HG03103 (cell line): Measurements from ENCODE around the gene CDH7.

Experiments
- ATAC-seq: cut with Tn5 transposase; IDR thresholded peaks from one replicate; pipeline ENCODE4 v1.9.1; 2021; ENCODE audit warnings: low read depth; ENCODE audit not compliant: unreplicated experiment

Gene CDH7

DNA sequence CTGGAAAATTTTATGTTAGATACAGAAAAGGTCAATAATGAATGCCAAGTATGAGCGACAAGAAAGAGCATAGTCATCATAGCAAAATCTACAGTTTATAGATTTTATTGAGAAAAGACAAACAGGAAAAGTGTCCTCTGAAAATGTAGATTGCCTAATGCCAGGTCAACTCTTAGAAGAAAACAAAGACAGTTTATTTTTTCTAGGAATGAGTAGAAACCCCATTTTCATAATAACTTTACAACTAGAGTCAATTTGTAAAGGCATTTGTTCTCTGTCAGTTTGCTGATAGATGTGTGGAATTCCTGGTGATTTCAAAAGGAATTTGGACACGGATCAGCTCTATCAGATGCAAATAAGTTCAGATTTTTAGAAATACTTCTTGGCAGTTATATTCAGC is 16.6 kb downstream of the CDH7 start:
- ATAC-seq = no peak

DNA sequence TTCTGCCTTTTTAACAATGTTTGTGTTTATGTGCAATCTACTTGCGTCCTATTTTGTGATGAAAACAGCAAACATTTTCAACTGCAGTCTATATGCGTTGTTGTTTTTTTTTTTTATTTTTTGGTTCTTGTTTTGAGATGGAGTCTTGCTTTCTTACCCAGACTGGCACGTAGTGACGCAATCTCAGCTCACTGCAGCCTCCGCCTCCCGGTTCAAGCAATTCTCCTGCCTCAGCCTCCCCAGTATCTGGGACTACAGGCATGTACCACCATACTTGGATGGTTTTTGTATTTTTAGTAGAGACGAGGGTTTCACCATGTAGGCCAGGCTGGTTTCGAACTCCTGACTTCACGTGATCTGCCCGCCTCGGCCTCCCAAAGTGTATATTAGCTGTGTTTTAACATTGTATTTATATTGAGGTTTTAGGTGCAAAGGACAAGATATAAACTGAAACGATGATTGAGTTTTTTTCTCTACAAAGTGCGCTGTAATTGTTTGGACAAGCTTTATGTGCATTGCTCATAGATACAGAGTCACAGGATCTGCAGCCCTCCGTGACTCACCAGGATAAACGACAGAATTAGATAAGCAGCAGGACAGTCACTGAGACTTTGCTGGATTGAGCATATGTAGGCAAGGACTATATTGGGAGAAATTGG is 17.4 kb downstream of the CDH7 start:
- ATAC-seq = no peak

DNA sequence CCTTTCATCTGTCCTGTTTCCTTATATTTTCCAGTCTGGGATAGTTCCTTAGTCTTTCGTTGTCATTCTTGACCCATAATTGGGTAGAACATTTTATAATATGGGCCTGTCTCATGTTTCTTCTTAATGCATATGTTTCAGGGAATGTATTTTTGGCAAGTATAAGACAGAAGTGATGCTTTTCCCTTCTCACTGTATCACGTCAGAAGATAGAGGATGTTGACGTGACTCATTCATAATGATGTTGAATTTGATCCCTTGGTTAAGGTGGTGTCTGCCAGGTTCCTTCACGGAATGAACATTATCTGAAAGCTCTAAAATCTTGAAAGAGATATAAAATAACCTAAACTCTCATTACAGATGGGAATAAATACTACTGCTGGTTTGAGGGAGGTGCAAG is 18.8 kb downstream of the CDH7 start:
- no peak for ATAC-seq

DNA sequence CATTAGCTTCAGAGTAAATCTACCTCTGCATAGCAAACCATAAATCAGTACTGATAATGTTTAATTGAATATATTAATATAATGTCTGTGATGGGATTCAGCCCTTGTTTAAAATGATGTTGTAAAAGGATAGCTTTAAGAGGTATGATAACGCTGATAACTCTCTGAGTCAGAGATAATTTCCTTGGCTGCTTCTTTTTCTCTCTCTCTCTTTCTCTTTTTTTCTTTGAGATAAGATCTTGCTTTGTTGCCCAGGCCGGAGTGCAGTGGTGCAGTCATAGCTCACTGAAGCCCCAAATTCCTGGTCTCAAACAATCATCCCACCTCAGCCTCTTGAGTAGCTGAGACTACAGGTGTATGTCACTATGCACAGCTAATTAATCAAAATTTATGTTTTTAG is 35.7 kb downstream of the CDH7 start:
- ATAC-seq = no peak

DNA sequence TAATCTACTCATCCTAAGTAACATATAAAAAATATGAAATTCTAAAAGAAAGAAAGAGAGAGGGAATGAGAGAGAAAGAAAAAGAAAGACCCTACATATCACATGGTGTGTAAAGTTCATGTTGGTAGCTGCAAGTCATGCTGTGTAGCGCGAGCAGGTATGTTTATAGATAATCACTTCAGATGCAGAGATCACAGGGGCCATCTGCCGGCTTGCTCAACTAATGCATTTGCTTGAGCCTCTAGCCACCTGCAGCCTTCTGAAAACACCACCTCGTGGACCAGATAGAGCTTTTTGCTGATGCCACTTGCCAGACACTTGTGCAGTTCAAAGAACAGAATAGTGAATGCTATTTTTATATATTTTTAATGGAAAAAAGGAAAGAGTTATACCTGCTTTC is 37.6 kb downstream of the CDH7 start:
- ATAC-seq = no peak

DNA sequence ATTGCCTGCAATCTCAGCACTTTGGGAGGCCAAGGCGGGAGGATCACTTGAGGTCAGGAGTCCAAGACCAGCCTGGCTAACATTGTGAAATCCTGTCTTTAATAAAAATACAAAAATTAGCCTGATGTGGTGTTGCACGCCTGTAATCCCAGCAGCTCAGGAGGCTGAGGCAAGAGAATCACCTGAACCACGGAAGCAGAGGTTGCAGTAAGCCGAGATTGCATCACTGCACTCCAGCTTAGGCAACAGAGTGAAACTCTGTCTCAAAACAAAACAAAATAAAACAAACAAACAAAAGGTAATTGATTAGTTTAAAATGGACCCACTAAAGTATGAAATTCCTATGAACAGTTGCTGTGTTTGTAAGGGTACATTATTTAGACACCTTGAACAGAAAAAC is 39.8 kb downstream of the CDH7 start:
- no peak for ATAC-seq

DNA sequence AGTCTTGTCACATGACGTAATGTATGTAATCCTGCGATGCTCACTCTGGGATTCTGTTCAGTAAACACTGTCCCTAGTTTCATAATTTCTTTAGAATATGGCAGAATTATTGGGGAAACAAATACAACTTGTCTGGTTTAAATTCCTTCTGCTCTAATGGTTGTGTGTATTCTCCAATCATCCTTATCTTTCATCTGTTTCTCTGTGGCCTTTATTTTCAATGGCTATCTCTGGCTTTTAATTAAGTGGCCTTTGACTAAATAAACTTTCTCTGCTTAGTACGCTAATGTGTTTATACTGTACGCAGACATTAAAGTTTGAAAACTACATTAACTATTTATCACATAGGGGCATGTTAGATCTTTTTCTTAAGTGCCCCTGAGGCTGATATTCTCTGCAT is 40.9 kb downstream of the CDH7 start:
- no peak for ATAC-seq

DNA sequence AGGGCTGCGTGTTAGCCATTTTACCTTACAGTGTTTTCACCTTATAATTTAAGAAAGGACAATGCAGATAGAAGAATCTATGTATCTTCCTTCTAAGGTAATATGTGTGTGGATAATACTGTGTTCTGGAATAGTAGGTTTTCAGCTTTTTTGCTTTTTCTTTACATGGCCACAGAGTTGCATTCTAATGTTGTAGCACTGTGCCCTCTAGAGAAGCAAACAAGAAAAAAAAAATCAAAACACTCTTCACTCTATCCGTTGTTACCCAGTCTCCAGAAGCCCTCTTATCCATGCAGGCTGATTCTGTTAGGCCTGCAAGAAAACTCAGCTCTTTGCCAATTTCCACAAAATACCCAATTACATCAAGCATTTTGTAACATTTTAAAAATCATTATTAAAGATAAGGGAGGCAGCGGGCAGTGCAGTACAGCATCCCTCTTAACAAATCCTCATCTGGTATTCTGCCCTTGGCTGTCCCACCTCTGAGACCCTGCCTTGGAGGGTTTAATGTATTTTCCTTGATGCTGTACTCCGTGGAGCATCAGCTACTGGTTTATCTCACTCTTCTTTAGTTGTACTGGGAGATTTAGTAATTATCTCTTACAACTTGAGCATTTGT is 41.8 kb downstream of the CDH7 start:
- ATAC-seq = no peak

DNA sequence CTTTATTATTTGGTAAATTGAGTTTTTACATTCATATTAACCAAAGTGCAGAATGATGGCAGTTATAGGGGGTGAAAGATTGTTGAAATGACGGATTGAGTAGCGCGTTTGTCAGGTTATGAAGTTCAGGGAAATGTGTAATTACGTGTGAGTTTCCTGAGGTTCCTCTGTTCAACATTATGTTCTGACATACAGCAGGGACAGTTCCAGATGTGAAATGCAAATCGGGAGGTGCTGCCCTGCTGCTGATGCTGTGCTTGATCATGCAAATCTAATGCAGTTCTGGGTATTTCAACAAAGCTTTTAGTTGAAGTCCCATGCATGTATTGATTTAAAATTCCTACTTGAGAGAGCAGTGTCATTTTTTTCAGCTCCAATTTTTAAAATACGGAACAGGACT is 57.9 kb downstream of the CDH7 start:
- no peak for ATAC-seq

DNA sequence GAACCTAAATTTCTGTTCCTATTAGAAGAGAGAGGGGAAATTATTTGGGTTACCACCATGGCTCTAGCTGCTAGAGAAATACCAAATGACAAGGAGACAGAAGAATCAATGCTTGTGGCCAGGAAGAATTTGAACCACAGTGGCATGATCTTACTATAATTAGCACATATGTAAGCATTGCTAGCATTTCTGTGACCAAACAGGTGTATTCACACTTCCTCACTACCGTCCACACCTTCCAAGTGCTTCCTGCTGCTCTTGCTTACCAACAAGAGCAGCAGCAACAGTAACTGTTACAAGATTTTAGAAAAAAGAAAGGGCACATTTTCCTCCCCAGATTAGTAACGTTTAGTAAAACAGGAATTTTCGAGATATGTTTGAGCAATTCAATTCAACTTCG is 60.5 kb downstream of the CDH7 start:
- no peak for ATAC-seq

DNA sequence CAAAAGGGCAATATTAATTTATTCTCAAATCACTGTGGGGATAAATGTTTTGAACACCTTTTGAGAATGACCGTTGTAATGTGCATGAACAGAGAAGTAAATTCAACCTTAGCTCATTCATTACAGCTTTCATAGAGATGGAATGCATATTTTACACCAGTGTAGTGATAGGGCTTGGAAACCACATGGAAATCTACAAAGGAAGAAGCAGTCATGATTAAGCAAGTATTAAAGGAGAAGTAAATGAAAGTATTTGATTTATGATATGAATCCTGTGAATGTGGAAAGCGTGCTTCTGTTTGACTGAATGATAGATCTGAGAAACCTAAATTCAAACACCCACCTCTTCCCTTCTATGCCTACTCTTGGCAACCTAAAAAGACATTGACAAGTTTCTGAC is 64.7 kb downstream of the CDH7 start:
- no peak for ATAC-seq

DNA sequence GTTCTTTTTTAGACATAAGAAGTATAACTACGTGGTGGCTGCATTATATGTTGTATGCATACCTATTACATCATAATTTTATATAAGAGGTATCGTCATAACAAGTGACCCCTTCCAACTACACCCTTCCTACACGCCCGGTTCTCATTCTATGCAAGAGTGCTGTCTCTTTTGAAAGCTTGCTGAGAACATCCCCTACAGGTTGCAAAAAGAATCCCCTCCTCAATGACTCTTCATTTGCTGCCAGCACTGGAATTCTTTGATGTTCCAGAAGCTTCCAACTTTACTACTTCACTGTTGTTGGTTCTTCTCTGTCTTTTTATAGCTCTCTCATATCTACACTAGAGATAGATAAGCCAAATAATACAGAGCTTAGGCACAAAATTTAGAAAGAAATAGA is 66.4 kb downstream of the CDH7 start:
- no peak for ATAC-seq

DNA sequence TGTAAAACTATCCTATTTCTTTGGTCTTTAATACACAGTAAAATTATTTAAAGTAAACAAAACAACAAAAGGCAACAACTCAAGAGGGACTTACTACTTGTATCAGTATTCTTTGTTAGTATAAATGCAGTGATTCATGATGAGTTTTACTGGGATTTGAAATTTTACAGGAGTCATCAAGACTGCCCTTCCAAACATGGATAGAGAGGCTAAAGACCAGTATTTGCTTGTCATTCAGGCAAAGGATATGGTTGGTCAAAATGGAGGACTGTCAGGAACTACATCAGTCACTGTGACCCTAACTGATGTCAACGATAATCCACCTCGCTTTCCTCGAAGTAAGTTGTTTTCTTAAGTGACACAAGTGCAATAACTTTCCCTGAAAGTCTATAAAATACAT is 71.1 kb downstream of the CDH7 start:
- no peak for ATAC-seq

DNA sequence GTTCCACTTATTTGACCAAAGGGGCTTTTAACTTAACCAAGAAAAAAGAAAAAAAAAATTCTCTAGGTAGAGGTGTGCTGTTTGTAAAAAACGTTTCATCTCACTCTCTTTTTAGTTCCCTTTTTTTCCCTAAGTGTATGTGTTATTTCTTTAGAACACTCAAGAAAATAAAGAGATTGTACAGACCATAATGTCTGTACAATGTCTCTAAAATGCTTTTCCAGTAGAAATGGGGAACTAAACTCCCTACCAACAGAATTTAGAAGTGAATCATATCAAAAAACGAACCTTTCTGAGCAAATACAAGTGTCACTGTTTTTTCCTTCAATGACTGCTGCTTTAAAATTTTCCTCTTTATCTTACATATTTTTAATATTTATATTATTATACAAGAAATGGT is 72.0 kb downstream of the CDH7 start:
- ATAC-seq = no peak

DNA sequence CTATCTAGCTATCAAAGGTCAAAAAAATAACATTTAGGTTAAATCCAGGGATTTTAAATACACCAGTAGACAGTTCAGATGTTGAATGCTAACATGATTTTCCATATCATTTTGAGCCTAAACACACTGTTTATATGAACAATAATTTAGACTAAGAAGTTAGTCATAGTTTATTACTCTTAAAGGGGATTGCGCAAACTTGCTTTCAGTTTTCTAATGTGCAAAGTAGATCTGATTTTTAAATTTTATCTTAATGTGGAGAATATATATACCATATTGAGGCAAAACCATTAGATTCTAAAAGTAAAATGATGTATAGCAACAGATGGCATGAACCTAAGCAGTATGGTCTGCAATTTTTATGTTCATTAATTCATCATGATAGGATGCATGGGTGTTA is 76.6 kb downstream of the CDH7 start:
- no peak for ATAC-seq

DNA sequence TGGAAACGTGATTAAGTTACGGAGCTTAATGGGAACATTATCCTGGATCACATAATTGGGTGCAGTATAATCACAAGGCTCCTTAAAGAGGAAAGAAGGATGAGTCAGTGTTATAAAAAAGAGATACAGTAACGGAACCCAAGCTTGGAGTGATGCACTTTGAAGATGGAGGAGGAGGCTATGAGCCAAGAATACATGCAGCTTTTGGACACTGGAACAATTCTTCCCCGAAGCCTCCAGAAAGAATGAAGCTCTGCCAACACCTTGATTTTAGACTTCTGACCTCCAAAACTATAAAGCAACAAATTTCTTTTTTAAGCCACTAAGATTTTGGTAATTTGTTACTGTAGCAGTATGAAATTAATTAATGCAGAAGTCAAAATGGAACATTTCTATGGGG is 85.1 kb downstream of the CDH7 start:
- ATAC-seq = no peak

DNA sequence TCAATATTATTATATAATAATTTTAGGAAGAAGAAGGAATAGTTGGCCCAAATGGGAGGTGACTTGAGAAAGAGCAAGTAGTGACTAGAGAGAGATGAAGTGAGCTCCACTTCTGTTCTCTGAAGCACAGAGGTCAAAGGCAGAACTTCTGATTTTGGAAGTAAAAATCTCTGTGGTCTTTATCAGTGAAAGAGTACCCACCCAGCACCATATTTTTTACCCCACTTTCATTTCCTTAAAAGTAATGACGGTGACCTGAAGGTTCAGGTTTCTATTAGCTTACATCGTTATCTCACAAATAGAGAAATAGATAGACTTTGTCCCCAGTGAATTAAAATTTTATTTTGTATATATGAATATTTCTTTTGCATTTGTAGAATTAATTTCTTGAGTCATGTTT is 95.3 kb downstream of the CDH7 start:
- no peak for ATAC-seq

DNA sequence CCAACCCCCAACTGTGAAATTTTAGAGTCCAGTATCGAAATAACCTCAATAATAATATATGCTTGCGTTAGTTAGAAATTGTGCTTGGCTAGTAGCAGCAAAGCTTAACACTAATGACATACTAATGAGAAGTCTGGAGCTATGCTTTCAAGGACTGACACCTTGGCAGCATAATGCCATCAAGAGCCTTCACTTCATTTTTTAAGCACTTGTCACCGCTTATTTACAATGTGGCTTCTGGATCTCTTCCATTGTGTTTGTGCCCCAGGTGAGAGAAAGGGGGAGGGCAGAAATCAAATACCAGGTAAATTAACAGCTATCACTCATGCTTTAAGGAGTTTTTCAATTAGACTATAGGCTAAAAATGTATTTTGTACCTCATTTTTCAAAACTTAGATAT is 101.5 kb downstream of the CDH7 start:
- no peak for ATAC-seq

DNA sequence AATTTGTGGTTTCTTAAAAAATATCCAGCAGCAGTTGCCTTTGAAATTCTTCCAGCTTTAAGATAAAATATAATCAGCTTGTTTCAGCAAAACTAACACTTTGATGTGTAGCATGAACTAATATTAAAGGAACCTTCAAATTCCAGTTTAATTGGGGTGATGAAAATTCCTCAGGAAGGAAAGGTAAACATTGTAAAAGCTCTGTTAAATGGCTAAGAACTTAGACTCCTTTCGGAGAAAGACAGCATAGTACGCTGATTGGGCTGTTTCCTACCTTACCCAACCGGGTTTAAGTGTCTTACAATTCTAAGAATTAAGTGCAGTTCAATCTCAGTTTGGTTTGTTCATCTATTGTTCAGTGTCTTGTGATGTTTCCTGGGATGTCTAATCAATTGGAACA is 108.3 kb downstream of the CDH7 start:
- no peak for ATAC-seq

DNA sequence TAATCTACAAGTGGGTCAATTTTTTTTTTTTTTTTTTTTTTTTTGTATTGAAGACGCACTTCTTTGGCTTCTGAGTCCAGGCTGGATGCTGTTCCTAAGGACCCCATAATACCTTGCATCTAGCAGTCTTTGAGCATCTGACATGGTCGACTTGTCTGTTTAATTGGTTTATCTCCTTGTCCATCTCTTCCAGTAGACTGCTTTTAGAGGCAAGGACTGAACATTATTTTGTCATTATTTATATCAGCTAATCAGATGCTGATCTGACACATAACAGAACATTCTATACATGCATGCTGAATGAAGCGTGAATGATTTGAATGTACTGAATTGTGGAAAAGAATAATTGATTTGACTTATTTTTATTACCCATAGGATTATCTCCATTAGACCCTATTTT is 118.7 kb downstream of the CDH7 start:
- no peak for ATAC-seq

DNA sequence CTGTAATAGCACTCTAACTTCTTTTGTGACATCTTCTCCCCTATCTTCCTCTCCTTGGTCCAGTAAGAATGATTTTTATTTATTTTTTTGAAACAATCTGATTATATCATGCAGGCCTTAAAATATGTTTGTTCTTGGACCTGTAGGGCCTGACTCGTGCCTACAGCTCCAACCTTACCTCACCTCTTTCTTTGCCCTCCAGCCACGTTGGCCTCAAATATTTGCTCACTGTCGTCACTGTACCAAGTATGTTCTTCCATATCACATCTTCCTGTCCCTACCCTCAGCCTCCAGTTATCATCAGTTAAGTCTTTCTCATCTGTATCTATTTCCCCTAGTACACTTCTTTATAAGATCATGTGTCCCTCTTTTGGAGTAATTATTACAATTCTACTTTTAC is 125.5 kb downstream of the CDH7 start:
- no peak for ATAC-seq

DNA sequence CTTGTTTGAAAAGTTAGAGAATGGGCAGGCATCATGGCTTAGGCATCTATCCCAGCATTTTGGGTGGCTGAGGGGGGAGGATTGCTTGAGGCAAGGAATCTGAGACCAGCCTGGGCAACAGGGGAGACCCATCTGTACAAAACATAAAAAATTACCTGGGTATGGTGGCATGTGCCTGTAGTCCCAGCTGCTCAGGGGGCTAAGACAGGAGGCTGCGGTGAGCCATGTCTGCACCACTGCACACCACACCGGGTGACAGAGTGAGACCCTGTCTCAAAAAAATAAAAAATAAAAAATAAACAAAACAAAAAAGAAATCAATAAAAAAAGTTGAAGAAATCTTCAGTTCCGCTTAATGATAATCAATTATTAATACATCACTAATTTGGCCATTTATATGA is 146.5 kb downstream of the CDH7 start:
- ATAC-seq = no peak

DNA sequence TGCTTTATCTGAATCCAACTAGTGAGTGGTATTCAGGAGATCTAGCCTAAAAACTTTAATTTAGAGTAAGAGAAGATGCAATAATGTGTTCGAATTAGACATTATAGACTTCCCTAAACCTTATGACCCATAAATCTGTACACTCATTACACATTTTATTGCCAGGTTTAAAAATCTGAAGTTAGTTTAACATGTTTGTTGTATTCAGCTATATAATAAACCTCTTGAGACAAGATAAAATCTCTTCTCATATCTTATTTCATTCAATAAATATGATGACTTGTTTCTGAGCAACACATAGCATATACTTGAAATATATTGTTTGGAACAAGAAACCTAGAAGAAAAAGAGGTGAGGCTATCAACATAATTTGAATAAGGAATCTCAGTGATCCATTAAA is 150.7 kb downstream of the CDH7 start:
- no peak for ATAC-seq
